ENCODE data around the gene TRAF3. TPM values are rescaled to one million over a fixed set of nuclear protein-coding genes. Genes with fewer than 3 reads are reported as not detected.

Gene TRAF3
- total RNA-seq, 1 donor from 2014 or later, result 25.9 TPM

GRCh38 chr14:102902086-102902485, 124.8 kb downstream of the TRAF3 start:
- no peak overlapping the region for H2AFZ ChIP-seq (ENCODE audit: low read depth, low read length)
- Mint-ChIP-seq H3K36me3 (ENCODE audit: low read depth, unreplicated experiment) (peaks cover 27% of the 10 kb centered on the region), H3K4me1 (ENCODE audit: low read depth, unreplicated experiment) (no peaks in the 10 kb centered on the region), H3K9me3 (ENCODE audit: unreplicated experiment) (no peaks in the 10 kb centered on the region), H3K4me3 (ENCODE audit: unreplicated experiment) (no peak overlapping the region), H3K27me3 (ENCODE audit: low read depth, unreplicated experiment) (no peaks in the 10 kb centered on the region), H3K27ac (ENCODE audit: unreplicated experiment) (no peak overlapping the region)
- DNase-seq (ENCODE audit: low read depth) (no peak), FAIRE-seq (no peak)
- no peaks in the 10 kb centered on the region for H3K4me1 ChIP-seq (ENCODE audit: insufficient read depth, low read length)
- no peak overlapping the region for H3K9ac ChIP-seq (ENCODE audit: low read length)
- TF ChIP-seq EZH2 (IDR thresholded peaks at IDR 0.05; ENCODE audit: insufficient read depth, low read length), result no peak
- peaks cover 11% of the 10 kb centered on the region for H4K20me1 ChIP-seq (ENCODE audit: insufficient read depth, low read length)
- H3K4me2 ChIP-seq (ENCODE audit: low read length), result no peak overlapping the region
- no peaks in the 10 kb centered on the region for H3K27me3 ChIP-seq (ENCODE audit: insufficient read depth, low read length)
- H3K9me3 ChIP-seq (ENCODE audit: insufficient read depth, low read depth, low read length), result no peaks in the 10 kb centered on the region
- H3K27ac ChIP-seq (ENCODE audit: low read depth, low read length), result no peak overlapping the region
- H3K4me3 ChIP-seq (ENCODE audit: insufficient read depth, low read depth, low read length), result no peak overlapping the region
- H3K36me3 ChIP-seq (ENCODE audit: insufficient read depth, low read length), result peaks cover 8% of the 10 kb centered on the region
- H3K79me2 ChIP-seq (ENCODE audit: insufficient read depth, low read length), result no peaks in the 10 kb centered on the region

GRCh38 chr14:102902523-102903247, 125.4 kb downstream of the TRAF3 start:
- no peaks in the 10 kb centered on the region for H3K27me3 Mint-ChIP-seq (ENCODE audit: low read depth, unreplicated experiment)
- DNase-seq (ENCODE audit: low read depth), result no peak
- H3K4me3 Mint-ChIP-seq (ENCODE audit: unreplicated experiment), result no peak overlapping the region

GRCh38 chr14:102903248-102903888, 126.1 kb downstream of the TRAF3 start:
- peaks cover 27% of the 10 kb centered on the region for H3K36me3 Mint-ChIP-seq (ENCODE audit: low read depth, unreplicated experiment)
- Histone ChIP-seq H3K4me3 (ENCODE audit: insufficient read depth, low read depth, low read length) (no peak overlapping the region), H4K20me1 (ENCODE audit: insufficient read depth, low read length) (peaks cover 11% of the 10 kb centered on the region), H3K27me3 (ENCODE audit: insufficient read depth, low read length) (no peaks in the 10 kb centered on the region), H3K79me2 (ENCODE audit: insufficient read depth, low read length) (no peaks in the 10 kb centered on the region), H3K9me3 (ENCODE audit: insufficient read depth, low read depth, low read length) (no peaks in the 10 kb centered on the region), H3K27ac (ENCODE audit: low read depth, low read length) (no peak overlapping the region), H3K4me1 (ENCODE audit: insufficient read depth, low read length) (no peaks in the 10 kb centered on the region), H3K4me2 (ENCODE audit: low read length) (no peak overlapping the region), H2AFZ (ENCODE audit: low read depth, low read length) (no peak overlapping the region), H3K9ac (ENCODE audit: low read length) (no peak overlapping the region), H3K36me3 (ENCODE audit: insufficient read depth, low read length) (no peaks in the 10 kb centered on the region)
- DNase-seq (ENCODE audit: low read depth) (no peak), FAIRE-seq (no peak)
- H3K27ac Mint-ChIP-seq (ENCODE audit: unreplicated experiment), result no peak overlapping the region
- TF ChIP-seq CTCF (IDR thresholded peaks at IDR 0.05; ENCODE audit: insufficient read depth, low read depth, low read length) (no peak), EZH2 (IDR thresholded peaks at IDR 0.05; ENCODE audit: insufficient read depth, low read length) (no peak)
- H3K9me3 Mint-ChIP-seq (ENCODE audit: unreplicated experiment), result no peaks in the 10 kb centered on the region
- no peaks in the 10 kb centered on the region for H3K27me3 Mint-ChIP-seq (ENCODE audit: low read depth, unreplicated experiment)
- H3K4me1 Mint-ChIP-seq (ENCODE audit: low read depth, unreplicated experiment), result no peaks in the 10 kb centered on the region
- no peak overlapping the region for H3K4me3 Mint-ChIP-seq (ENCODE audit: unreplicated experiment)

More at GRCh38 chr14:102902523-102903247, 125.4 kb downstream of the TRAF3 start:
- Histone ChIP-seq H3K9me3 (ENCODE audit: insufficient read depth, low read depth, low read length) (no peaks in the 10 kb centered on the region), H4K20me1 (ENCODE audit: insufficient read depth, low read length) (peaks cover 11% of the 10 kb centered on the region), H3K9ac (ENCODE audit: low read length) (no peak overlapping the region), H3K36me3 (ENCODE audit: insufficient read depth, low read length) (peaks cover 4% of the 10 kb centered on the region), H3K4me3 (ENCODE audit: insufficient read depth, low read depth, low read length) (no peak overlapping the region), H3K79me2 (ENCODE audit: insufficient read depth, low read length) (no peaks in the 10 kb centered on the region), H3K4me2 (ENCODE audit: low read length) (no peak overlapping the region), H3K27me3 (ENCODE audit: insufficient read depth, low read length) (no peaks in the 10 kb centered on the region), H3K4me1 (ENCODE audit: insufficient read depth, low read length) (no peaks in the 10 kb centered on the region), H3K27ac (ENCODE audit: low read depth, low read length) (no peak overlapping the region), H2AFZ (ENCODE audit: low read depth, low read length) (no peak overlapping the region)
- H3K9me3 Mint-ChIP-seq (ENCODE audit: unreplicated experiment), result no peaks in the 10 kb centered on the region
- TF ChIP-seq CTCF (IDR thresholded peaks at IDR 0.05; ENCODE audit: insufficient read depth, low read depth, low read length), result no peak
- no peak for TF ChIP-seq EZH2 (IDR thresholded peaks at IDR 0.05; ENCODE audit: insufficient read depth, low read length)
- no peak overlapping the region for H3K27ac Mint-ChIP-seq (ENCODE audit: unreplicated experiment)
- no peak for FAIRE-seq
- H3K4me1 Mint-ChIP-seq (ENCODE audit: low read depth, unreplicated experiment), result no peaks in the 10 kb centered on the region
- peaks cover 27% of the 10 kb centered on the region for H3K36me3 Mint-ChIP-seq (ENCODE audit: low read depth, unreplicated experiment)

All from astrocyte (in vitro differentiated cells and primary cell).